Large intestine (tissue), 3 donors: Measurements from ENCODE around the gene KLHL18. TPM values are rescaled to one million over a fixed set of nuclear protein-coding genes. Genes with fewer than 3 reads are reported as not detected.
A peak's percentile ranks its signal among the peaks of the same experiment; 100 is the strongest.
"Not testable (repeated sequence)": the region's sequence is repeated elsewhere in the genome, so short reads cannot be mapped to it uniquely, and the experiment has no call there.

Experiments
- DNase-seq, 2 donors: peaks; one replicate each; pipeline versions ENCODE4 v3.0.0 to v3.0.0-alpha.2; 2013
- H3K27ac ChIP-seq: one replicate; pipeline ENCODE4 v1.5.1; 2013; ENCODE audit warnings: low read length
- H3K27me3 ChIP-seq: 2 replicates; pipeline ENCODE4 v1.6.1; 2013; ENCODE audit warnings: low read length; ENCODE audit not compliant: control insufficient read depth, insufficient read depth
- H3K36me3 ChIP-seq: 2 replicates; pipeline ENCODE4 v1.6.1; 2013; ENCODE audit warnings: low read length; ENCODE audit not compliant: control insufficient read depth, insufficient read depth
- H3K4me1 ChIP-seq: one replicate; pipeline ENCODE4 v1.6.1; 2013; ENCODE audit warnings: low read length; ENCODE audit not compliant: control insufficient read depth, insufficient read depth
- H3K4me3 ChIP-seq: one replicate; pipeline ENCODE4 v1.5.1; 2013; ENCODE audit warnings: low read length
- H3K9me3 ChIP-seq: one replicate; pipeline ENCODE4 v1.6.1; 2013; ENCODE audit warnings: mild to moderate bottlenecking, low read depth, low read length, moderate library complexity; ENCODE audit not compliant: control insufficient read depth
- WGBS: methylation state at CpG from one replicate; pipeline ENCODE4 v1.1.5; 2013; ENCODE audit warnings: low lambda C conversion rate; ENCODE audit not compliant: insufficient coverage; 5-methylcytosine and 5-hydroxymethylcytosine counted together
- polyA plus RNA-seq: library from polyadenylated mRNA; unstranded; fragments of 120-200 nt; gene quantifications from one replicate; pipeline ENCODE4 v1.2.1, GENCODE V29; 2013

The KLHL18 gene
- polyA plus RNA-seq, 1 donor: 11.2 TPM

DNA sequence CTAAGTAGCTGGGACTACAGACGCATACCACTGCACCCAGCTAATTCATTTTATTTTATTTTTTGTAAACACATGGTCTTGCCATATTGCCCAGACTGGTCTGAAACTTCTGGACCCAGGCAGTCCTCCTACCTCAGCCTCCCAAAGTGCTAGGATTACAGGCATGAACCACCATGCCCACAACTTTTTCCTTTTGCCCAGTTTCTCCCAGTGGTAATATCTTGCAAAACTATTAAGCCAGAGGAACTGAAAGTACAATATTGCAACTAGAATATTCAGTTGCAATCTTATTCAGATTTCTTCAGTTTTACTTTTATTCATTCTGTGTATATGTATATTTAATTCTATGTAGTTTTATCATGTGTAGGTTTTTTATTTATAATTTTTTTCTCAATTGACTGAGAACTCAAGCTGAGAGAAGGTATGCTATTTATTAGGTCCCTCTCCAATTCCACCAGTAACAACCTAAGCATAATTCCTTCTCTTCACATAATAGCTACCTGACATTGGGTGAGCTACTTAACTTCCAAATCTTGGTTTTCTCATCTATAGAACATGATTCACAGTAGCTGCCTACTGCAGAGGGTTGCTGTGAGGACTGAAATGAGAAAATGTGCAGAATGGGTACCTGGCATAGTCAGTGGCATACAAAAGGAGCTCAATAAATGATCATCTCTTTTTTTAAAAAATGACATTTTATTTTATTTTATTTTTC, 30.8 kb downstream of the KLHL18 start:
- no peaks in the 10 kb centered on the region for H3K27me3 ChIP-seq
- H3K9me3 ChIP-seq: peaks cover 4% of the 10 kb centered on the region
- WGBS: no CpG with 5 or more reads among the region's 1 CpG
- no peak for DNase-seq
- H3K27ac ChIP-seq: no peak overlapping the region
- no peaks in the 10 kb centered on the region for H3K36me3 ChIP-seq
- H3K4me1 ChIP-seq: no peaks in the 10 kb centered on the region
- H3K4me3 ChIP-seq: no peak overlapping the region

DNA sequence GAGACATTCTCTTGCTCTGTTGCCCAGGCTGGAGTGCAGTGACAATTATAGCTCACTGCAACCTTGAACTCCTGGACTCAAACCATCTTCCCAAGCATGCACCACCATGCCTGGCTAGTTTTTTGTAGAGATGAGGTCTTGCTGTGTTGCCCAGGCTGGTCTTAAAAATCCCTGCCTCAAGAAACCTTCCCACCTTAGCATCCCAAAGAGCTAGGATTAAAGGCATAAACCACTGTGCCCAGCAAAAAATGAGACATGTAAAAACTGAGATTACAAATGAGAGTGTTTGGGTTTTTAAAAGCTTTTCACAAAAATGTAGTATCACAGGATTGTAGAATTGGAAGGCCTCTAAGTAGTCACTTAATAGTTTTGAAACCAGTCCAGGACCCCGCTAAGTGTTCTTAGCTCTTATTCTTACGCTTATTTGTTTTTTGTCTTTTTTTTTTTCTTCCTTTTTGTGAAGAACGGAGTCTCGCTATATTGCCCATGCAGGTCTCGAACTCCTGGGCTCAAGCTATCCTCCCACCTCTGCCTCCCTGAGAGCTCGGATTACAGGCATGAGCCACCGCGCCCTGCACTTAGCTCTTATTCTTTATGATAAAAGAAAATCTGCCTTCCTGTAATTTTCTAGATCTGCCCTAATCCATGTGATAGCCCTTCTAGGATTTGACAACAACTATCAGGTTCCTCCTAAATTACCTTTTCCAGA, 31.5 kb downstream of the KLHL18 start:
- H3K27ac ChIP-seq: no peak overlapping the region
- no peak for DNase-seq
- H3K36me3 ChIP-seq: no peaks in the 10 kb centered on the region
- H3K4me1 ChIP-seq: no peaks in the 10 kb centered on the region
- H3K27me3 ChIP-seq: no peaks in the 10 kb centered on the region
- H3K4me3 ChIP-seq: no peak overlapping the region
- peaks cover 2% of the 10 kb centered on the region for H3K9me3 ChIP-seq
- 80% methylated on average over 2 of the region's 8 CpGs for WGBS

DNA sequence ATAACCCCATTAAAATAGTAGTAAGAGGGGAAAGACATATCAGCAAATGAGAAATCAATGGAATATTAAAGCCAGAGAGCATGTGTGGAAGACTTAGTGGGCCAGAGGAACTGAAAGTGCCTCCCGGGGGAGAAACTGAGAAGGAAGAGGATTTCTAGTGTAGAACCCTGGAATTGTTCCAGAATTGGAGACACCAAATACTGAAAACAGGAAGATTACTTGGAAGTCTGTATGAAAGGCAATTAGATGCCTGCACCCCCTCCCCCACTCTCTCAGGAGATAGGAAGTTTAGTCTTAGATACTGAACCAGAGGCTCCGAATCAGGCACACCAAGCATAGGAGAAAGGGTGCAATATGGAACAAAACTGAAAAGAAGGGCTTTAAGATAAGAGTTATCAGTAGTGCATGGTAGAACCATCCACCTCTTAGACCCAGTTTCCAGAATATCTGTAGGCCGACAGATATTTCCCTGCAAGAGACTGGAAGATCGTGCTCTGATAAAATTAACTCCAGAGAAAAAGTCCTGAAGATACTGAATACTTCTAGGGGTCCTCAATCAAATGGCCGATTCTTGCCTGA, 32.4 kb downstream of the KLHL18 start:
- peaks cover 3% of the 10 kb centered on the region for H3K36me3 ChIP-seq
- H3K9me3 ChIP-seq: no peaks in the 10 kb centered on the region
- no peak for DNase-seq
- no peaks in the 10 kb centered on the region for H3K4me1 ChIP-seq
- 80% methylated on average over 2 of the region's 5 CpGs for WGBS
- H3K27ac ChIP-seq: no peak overlapping the region
- no peak overlapping the region for H3K4me3 ChIP-seq
- H3K27me3 ChIP-seq: no peaks in the 10 kb centered on the region

DNA sequence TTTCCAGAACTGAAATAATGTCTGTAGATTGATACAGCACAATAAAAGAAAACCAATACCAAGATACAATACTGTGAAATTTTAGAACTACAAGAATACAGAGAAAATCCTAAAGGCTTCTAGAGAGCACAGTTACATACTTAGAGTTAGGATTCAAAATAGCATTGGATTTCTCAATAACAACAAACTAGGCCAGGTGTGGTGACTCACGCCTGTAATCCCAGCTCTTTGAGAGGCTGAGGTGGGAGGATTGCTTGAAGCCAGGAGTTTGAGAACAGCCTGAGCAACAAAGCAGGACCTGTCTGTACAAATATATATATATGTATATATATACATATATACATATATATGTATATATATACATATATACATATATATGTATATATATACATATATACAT, 33.4 kb downstream of the KLHL18 start:
- H3K27me3 ChIP-seq, H3K27ac ChIP-seq, H3K4me1 ChIP-seq, H3K4me3 ChIP-seq, H3K9me3 ChIP-seq, DNase-seq: not testable (repeated sequence)
- no CpG with 5 or more reads among the region's 1 CpG for WGBS
- peaks cover 12% of the 10 kb centered on the region for H3K36me3 ChIP-seq

DNA sequence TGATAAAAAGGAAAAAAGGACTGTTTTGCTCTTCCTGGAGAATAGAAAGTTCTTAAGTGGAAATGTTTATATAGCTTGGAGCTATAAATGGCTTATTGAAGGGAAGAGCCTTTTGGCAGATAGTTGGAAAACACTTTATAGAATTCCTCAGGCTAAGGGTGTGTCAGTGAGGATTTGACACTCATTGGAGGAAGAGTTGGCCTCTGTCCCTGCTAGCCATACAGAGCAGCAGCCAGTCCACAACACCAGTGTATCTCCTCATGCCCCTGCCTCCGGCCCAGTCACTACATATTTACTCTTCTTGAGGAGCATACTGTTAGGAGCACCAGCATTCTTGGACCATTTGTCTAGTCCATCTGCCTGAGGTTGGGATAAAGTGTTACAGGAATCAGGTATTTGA, 36.2 kb downstream of the KLHL18 start:
- Histone ChIP-seq H3K36me3 (peaks cover 35% of the 10 kb centered on the region), H3K4me3 (no peak overlapping the region), H3K9me3 (no peaks in the 10 kb centered on the region), H3K4me1 (no peaks in the 10 kb centered on the region), H3K27me3 (no peaks in the 10 kb centered on the region), H3K27ac (no peak overlapping the region)
- WGBS: no CpG with 5 or more reads among the region's 1 CpG
- DNase-seq: no peak

DNA sequence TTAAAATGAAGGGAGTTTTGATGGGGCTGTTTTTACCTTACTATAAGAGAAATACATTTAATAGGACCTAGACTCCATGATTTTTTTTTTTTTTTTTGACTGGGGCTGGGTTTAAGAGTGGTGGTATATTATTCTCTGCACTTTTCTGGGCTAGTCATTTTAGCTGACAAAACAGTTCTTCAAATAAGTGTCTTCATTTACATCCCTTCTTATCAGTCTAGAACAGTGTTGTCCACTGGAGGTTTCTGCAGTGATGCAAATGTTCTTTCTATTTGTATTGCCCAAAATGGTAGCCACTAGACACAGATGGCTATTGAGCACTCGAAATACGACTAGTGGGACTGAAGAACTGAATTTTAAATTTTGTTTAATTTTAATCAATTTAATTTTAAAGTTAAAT, 37.2 kb downstream of the KLHL18 start:
- H3K4me1 ChIP-seq: no peaks in the 10 kb centered on the region
- H3K36me3 ChIP-seq: peaks cover 37% of the 10 kb centered on the region
- no peak for DNase-seq
- no peaks in the 10 kb centered on the region for H3K9me3 ChIP-seq
- H3K27ac ChIP-seq: no peak overlapping the region
- no peak overlapping the region for H3K4me3 ChIP-seq
- 69% methylated on average over 2 of the region's 2 CpGs for WGBS
- H3K27me3 ChIP-seq: no peaks in the 10 kb centered on the region

DNA sequence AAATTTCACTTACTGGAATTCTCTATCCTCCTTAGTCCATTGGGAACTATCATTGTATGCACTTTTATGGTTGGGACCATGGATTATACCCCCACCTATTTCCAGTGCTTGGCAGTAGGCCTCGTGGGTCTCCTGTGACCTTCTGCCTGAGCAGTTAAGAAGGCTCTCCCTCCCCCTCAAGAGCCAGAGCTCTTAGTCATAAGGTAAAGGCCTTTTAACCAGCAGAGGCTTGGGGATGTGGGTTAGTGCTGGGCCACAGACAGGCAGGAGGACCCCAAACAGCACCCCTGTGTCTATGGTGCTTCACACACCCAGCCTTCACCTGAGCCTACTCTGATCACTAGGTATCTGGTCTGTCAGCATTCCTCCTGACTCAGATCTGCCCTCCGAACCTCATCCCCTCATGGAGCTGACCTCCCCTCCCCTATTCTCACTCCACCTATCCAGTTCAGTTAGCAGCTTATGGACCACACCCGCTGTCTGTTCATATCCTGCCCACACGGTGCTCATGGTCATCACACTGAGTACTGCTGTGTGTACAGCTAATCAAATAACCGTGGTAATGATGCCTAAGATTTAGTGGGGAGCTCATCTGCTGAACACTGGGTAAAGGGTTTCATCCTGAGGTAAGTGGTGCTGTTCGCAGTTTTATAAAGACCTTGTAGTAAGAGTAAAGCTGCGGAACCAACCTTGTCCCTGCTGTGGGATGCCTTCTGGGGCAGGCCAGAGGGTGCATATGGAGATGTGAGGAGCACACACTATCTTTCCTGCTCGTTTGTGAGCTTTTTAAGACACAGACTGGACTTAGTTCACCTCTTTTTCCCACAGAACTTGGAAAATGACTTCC, 40.9 kb downstream of the KLHL18 start:
- peaks cover 58% of the 10 kb centered on the region for H3K36me3 ChIP-seq
- H3K9me3 ChIP-seq: no peaks in the 10 kb centered on the region
- no peak overlapping the region for H3K4me3 ChIP-seq
- no peak for DNase-seq
- WGBS: 100% methylated on average over 1 of the region's 8 CpGs
- no peak overlapping the region for H3K27ac ChIP-seq
- no peaks in the 10 kb centered on the region for H3K27me3 ChIP-seq
- no peaks in the 10 kb centered on the region for H3K4me1 ChIP-seq

DNA sequence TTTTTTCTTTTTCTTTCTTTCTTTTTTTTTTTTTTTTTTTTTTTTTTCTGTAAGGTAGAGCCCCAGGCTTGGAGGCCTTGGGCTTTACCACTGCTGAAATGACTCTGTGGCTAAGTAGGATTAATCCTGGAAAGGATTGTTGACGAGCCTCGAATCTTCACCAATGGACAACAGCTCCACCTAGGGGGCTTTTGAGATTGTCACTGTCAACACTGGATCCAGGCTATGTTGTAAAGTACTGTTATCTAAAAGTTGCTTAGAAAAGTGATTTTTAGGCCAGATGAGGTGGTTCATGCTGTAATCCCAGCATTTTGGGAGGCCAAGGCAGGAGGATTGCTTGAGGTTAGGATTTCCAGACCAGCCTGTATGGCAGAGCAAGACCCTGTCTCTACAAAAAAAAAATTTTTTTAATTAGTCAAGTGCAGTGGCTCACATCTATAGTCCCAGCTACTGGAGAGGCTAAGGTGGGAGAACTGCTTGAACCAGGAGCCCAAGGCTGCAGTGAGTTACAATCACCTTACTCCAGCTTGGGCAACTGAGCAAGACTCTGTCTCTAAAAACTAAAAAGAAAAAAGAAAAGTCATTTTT, 41.6 kb downstream of the KLHL18 start:
- Histone ChIP-seq H3K27ac (no peak overlapping the region), H3K9me3 (no peaks in the 10 kb centered on the region), H3K27me3 (no peaks in the 10 kb centered on the region), H3K4me1 (no peaks in the 10 kb centered on the region), H3K36me3 (peaks cover 62% of the 10 kb centered on the region), H3K4me3 (no peak overlapping the region)
- DNase-seq: peak; percentile 62 to 65
- no CpG with 5 or more reads among the region's 2 CpGs for WGBS

DNA sequence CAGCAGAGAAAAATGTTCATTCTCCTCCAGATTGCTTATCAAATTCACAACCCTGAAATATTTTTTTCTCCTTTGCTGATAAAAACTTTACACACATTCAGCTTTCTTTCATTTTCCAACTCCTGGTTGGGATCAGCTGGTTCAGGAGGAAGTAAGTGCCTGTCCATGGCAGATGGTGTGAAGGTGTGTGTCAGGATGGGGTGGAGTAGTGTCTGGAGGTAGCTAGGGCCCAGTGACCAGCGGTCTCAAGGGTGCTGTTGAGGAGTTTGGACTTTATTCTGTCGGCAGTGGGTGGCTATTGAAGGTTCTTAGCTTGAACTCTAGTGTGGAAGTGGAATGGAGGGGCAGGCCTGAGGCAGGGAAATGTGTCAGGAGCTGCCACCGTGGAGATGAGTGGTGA, 51.2 kb downstream of the KLHL18 start:
- Histone ChIP-seq H3K4me3 (no peak overlapping the region), H3K9me3 (no peaks in the 10 kb centered on the region), H3K27me3 (no peaks in the 10 kb centered on the region), H3K27ac (no peak overlapping the region), H3K4me1 (no peaks in the 10 kb centered on the region), H3K36me3 (peaks cover 79% of the 10 kb centered on the region)
- 43% methylated on average over 1 of the region's 3 CpGs for WGBS
- peak; percentile 10 to 47 for DNase-seq

DNA sequence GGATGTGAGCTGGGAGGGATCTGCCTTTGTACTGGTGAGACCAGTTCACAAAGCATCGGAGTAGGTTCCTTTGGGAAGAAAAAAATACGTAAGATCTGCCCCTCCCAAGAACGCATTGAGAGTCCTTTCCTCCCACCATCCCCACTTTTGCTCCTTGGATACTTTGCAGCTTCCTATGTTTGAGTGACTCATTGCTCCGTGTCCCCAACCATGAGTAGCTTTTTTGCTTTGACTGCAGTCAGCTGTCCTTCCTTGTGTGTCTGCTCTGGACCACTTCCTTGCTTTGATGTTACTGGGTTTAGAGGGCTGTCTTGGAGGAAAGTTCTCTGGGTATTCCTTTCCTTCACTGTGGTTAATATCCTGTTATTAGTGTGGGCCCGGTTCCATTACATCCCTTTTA, 54.9 kb downstream of the KLHL18 start:
- no peak overlapping the region for H3K27ac ChIP-seq
- no peaks in the 10 kb centered on the region for H3K27me3 ChIP-seq
- H3K4me1 ChIP-seq: no peaks in the 10 kb centered on the region
- no peak overlapping the region for H3K4me3 ChIP-seq
- no peak for DNase-seq
- WGBS: 95% methylated on average over 3 of the region's 5 CpGs
- no peaks in the 10 kb centered on the region for H3K9me3 ChIP-seq
- peaks cover 76% of the 10 kb centered on the region for H3K36me3 ChIP-seq
